H1 (cell line): Measurements from ENCODE around the gene FRS2. TPM values are rescaled to one million over a fixed set of nuclear protein-coding genes. Genes with fewer than 3 reads are reported as not detected.

Experiments
- MAX ChIP-seq: IDR thresholded peaks from 2 replicates; pipeline ENCODE4 v1.6.1; 2012; ENCODE audit warnings: inconsistent platforms
- SAP30 ChIP-seq: fragments of 300-600 bp; sonication (generic); IDR thresholded peaks from 2 replicates; pipeline ENCODE4 v1.7.1; 2012; ENCODE audit warnings: low read length, moderate library complexity, mild to moderate bottlenecking, inconsistent platforms; ENCODE audit not compliant: insufficient read depth, insufficient replicate concordance
- polyA plus RNA-seq, 7 experiments: library from polyadenylated mRNA; depleted of rRNA in 3 of 7; stranded (reverse) in 5 of 7; unstranded in 2 of 7; fragments of >200 nt in 5 of 7; fragments of 200-250 nt in 2 of 7; gene quantifications; 1 replicate in 5 of 7; 2 replicates in 1 of 7; 4 replicates in 1 of 7; pipeline versions ENCODE4 v1.2.1 to v1.2.3, GENCODE V29; 2011 to 2013; ENCODE audit warnings: missing spikeins in 2 of 7, mixed read lengths in 2 of 7
- total RNA-seq: library from RNA; stranded (reverse); fragmentation: NEBNext Ultra II Directional; extraction: Animal tissue kit (Norgen Biotek cat#: 25700); gene quantifications from 2 replicates; pipeline ENCODE4 v1.2.1, GENCODE V29; 2021

Gene FRS2
- total and polyA plus RNA-seq, 2 of the 8 experiments (the other 6 are each of a cell fraction or from before 2014, with no cell fraction given), result 10.3 to 35.8 TPM

- TF ChIP-seq SAP30, result no peak
- TF ChIP-seq MAX, result no peak
Observed at GRCh38 chr12:69475237-69475975, 5.2 kb downstream of the FRS2 start (continued).
